K562 (cell line): ENCODE results near the gene MERTK. TPM values are rescaled to one million over a fixed set of nuclear protein-coding genes. Genes with fewer than 3 reads are reported as not detected.

Source experiments
- ATAC-seq: fragments of 200-7000 bp; cut with Tn5 transposase; 3 replicates; pipeline ENCODE4 v1.9.1; 2020; ENCODE audit warnings: moderate library complexity
- BruUV-seq: library from RNA; stranded (reverse); fragments of 400-500 nt; replicated peaks from 2 replicates; lab custom pipeline; 2021; lab: Mats Ljungman, UMichigan
- CTCF ChIA-PET: fragments of 300-600 bp; formaldehyde crosslinking; extraction: SDS; loops from one replicate; lab custom pipeline; 2021; ENCODE audit warnings: low intra/inter-chr PET ratio; lab: Yijun Ruan, JAX
- POLR2A ChIA-PET: fragments of 300-600, 350-650 bp; sonication (Branson Sonifier 250); formaldehyde crosslinking; extraction: SDS; loops from one replicate; lab custom pipeline; 2021; ENCODE audit warnings: antibody characterized with exemption, inconsistent platforms; lab: Yijun Ruan, JAX
- DNase-seq, 4 experiments: peaks; one replicate each; pipeline versions ENCODE4 v3.0.0 to v3.0.0-alpha.2; 2011 to 2018; ENCODE audit warnings: low spot score in 3 of 4, mixed read lengths in 3 of 4; ENCODE audit errors: extremely low read depth in 1 of 4
- FAIRE-seq: peaks from 2 replicates; lab custom pipeline; 2011; peaks lifted over from hg19 to GRCh38; lab: Jason Lieb, UNC
- H2AFZ ChIP-seq: 2 replicates; pipeline ENCODE4 v1.6.0; 2011; ENCODE audit warnings: low read depth, low read length, control low read depth, inconsistent platforms
- H3K27ac ChIP-seq: fragments of 200-600 bp; 3 replicates; pipeline ENCODE4 v1.8.0; 2011; ENCODE audit warnings: low read depth, mild to moderate bottlenecking, control low read depth, inconsistent platforms, low read length, moderate library complexity, mixed read lengths; ENCODE audit errors: extremely low read depth
- H3K27me3 ChIP-seq, 2 experiments: fragments of 300-600 bp in 1 of 2; 2 replicates in 1 of 2; 3 replicates in 1 of 2; pipeline versions ENCODE4 v1.6.0 to v1.8.0; 2011; ENCODE audit warnings: inconsistent platforms in 2 of 2, low read length in 2 of 2, mild to moderate bottlenecking in 1 of 2, mixed read lengths in 1 of 2, moderate library complexity in 1 of 2; ENCODE audit not compliant: control insufficient read depth in 2 of 2, insufficient read depth in 2 of 2
- H3K36me3 ChIP-seq: fragments of 300-600 bp; 3 replicates; pipeline ENCODE4 v1.8.0; 2011; ENCODE audit warnings: mild to moderate bottlenecking, low read length, inconsistent platforms; ENCODE audit not compliant: control insufficient read depth, insufficient read depth
- H3K4me1 ChIP-seq, 2 experiments: fragments of 200-600 bp in 1 of 2; replicated peaks in 1 of 2; 2 replicates in 1 of 2; 3 replicates in 1 of 2; pipeline versions ENCODE4 v1.5.1 to v1.8.0; 2011; ENCODE audit warnings: inconsistent platforms in 2 of 2, low read length in 2 of 2, mild to moderate bottlenecking in 1 of 2, mixed read lengths in 1 of 2, moderate library complexity in 1 of 2; ENCODE audit not compliant: control insufficient read depth in 2 of 2, insufficient read depth in 2 of 2
- H3K4me2 ChIP-seq: 2 replicates; pipeline ENCODE4 v1.6.1; 2011; ENCODE audit warnings: low read length, control low read depth, inconsistent platforms, mixed read lengths; ENCODE audit not compliant: insufficient read depth
- H3K4me3 ChIP-seq: fragments of 200-600 bp; sonication (generic), shearing (Covaris generic); 2 replicates; pipeline ENCODE4 v1.5.1; 2016; ENCODE audit warnings: control low read depth, inconsistent platforms
- H3K79me2 ChIP-seq: fragments of 200-600 bp; 3 replicates; pipeline ENCODE4 v1.8.0; 2011; ENCODE audit warnings: low read length, inconsistent platforms; ENCODE audit not compliant: control insufficient read depth, insufficient read depth
- H3K9ac ChIP-seq, 2 experiments: 2 replicates each; pipeline versions ENCODE4 v1.6.0 to v1.6.1; 2011; ENCODE audit warnings: low read depth in 2 of 2, low read length in 2 of 2, control low read depth in 1 of 2, inconsistent platforms in 1 of 2, mild to moderate bottlenecking in 1 of 2, mixed read lengths in 1 of 2; ENCODE audit not compliant: insufficient read depth in 1 of 2
- H3K9me1 ChIP-seq: one replicate; pipeline ENCODE4 v1.6.0; 2011; ENCODE audit warnings: inconsistent platforms, mild to moderate bottlenecking, low read length, moderate library complexity; ENCODE audit not compliant: control insufficient read depth, insufficient read depth
- H3K9me3 ChIP-seq: replicated peaks from 2 replicates; pipeline ENCODE4 v1.5.1; 2011; ENCODE audit warnings: low read depth, low read length, inconsistent platforms; ENCODE audit not compliant: control insufficient read depth, insufficient read depth
- H4K20me1 ChIP-seq: replicated peaks from 2 replicates; pipeline ENCODE4 v1.6.1; 2011; ENCODE audit warnings: low read length, inconsistent platforms, mixed read lengths; ENCODE audit not compliant: control insufficient read depth, insufficient read depth
- ARID2 ChIP-seq: fragments of 450-650 bp; IDR thresholded peaks from 2 replicates; pipeline ENCODE4 v1.6.1; 2017; ENCODE audit warnings: antibody characterized with exemption, mild to moderate bottlenecking
- BRF2 ChIP-seq: IDR thresholded peaks from 3 replicates; pipeline ENCODE4 v1.6.1; 2011; ENCODE audit warnings: borderline replicate concordance, mild to moderate bottlenecking; ENCODE audit not compliant: insufficient read length, insufficient read depth
- CBFA2T2 ChIP-seq: fragments of 450-650 bp; conservative IDR thresholded peaks from 2 replicates; pipeline ENCODE4 v1.6.1; 2017; ENCODE audit warnings: mild to moderate bottlenecking
- GATAD2B ChIP-seq: fragments of 450-650 bp; IDR thresholded peaks from 2 replicates; pipeline ENCODE4 v1.6.1; 2017; ENCODE audit warnings: mild to moderate bottlenecking, borderline replicate concordance
- KLF10 ChIP-seq: fragments of 250-450 bp; sonication (Bioruptor Pico); IDR thresholded peaks from 2 replicates; pipeline ENCODE4 v1.6.1; 2021; ENCODE audit warnings: matching md5 sums
- MED1 ChIP-seq: sonication (generic); formaldehyde crosslinking; IDR thresholded peaks from 2 replicates; pipeline ENCODE4 v1.8.1; 2023; ENCODE audit warnings: missing genetic modification reagents, borderline replicate concordance
- NCOA4 ChIP-seq: fragments of 450-650 bp; IDR thresholded peaks from 2 replicates; pipeline ENCODE4 v1.6.1; 2018; ENCODE audit warnings: mild to moderate bottlenecking; ENCODE audit not compliant: partially characterized antibody
- NR4A1 ChIP-seq, 2 experiments: fragments of 250-450 bp in 1 of 2; fragments of 450-650 bp in 1 of 2; sonication (Bioruptor Pico) in 1 of 2; IDR thresholded peaks; 2 replicates each; pipeline versions ENCODE4 v1.4.0 to v1.6.1; 2016 to 2020; ENCODE audit warnings: mild to moderate bottlenecking in 2 of 2, missing compliant biosample characterization in 1 of 2, missing genetic modification characterization in 1 of 2, moderate library complexity in 1 of 2
- PKNOX1 ChIP-seq: fragments of 450-650 bp; IDR thresholded peaks from 2 replicates; pipeline ENCODE4 v1.6.1; 2016
- PYGO2 ChIP-seq: fragments of 450-650 bp; IDR thresholded peaks from 2 replicates; pipeline ENCODE4 v1.6.1; 2016; ENCODE audit warnings: mild to moderate bottlenecking, missing genetic modification characterization, moderate library complexity, missing compliant biosample characterization
- RBFOX2 ChIP-seq: fragments of 200-400 bp; formaldehyde crosslinking; IDR thresholded peaks from 2 replicates; pipeline ENCODE4 v1.6.1; 2017; ENCODE audit warnings: low read depth, mild to moderate bottlenecking, low read length, moderate library complexity
- SMAD4 ChIP-seq: fragments of 250-450 bp; sonication (Bioruptor Pico); conservative IDR thresholded peaks from 2 replicates; pipeline ENCODE4 v1.8.0; 2021; ENCODE audit warnings: inconsistent platforms, mild to moderate bottlenecking, moderate library complexity
- SMC3 ChIP-seq: conservative IDR thresholded peaks from 2 replicates; pipeline ENCODE4 v1.6.1; 2011; ENCODE audit warnings: low read depth, low read length, improper control_type of control experiment; ENCODE audit not compliant: insufficient read depth
- SPI1 ChIP-seq: IDR thresholded peaks from 2 replicates; pipeline ENCODE4 v1.6.1; 2011; ENCODE audit warnings: low read depth, low read length, control low read depth, borderline replicate concordance
- ZBTB2 ChIP-seq: fragments of 450-650 bp; IDR thresholded peaks from 2 replicates; pipeline ENCODE4 v1.6.1; 2016; ENCODE audit warnings: antibody characterized with exemption
- WGBS: fragments of 100-300 bp; shearing (Covaris generic); methylation state at CpG from one replicate; pipeline ENCODE4 v1.1.6; 2016; ENCODE audit warnings: low coverage, mixed read lengths; ENCODE audit not compliant: insufficient coverage; ENCODE audit errors: missing lambda C conversion rate; 5-methylcytosine and 5-hydroxymethylcytosine counted together
- in situ Hi-C: fragments of 300-500 bp; cut with MboI; formaldehyde crosslinking; loops from 4 replicates; pipeline ENCODE4 v1.15.0; 2018; ENCODE audit warnings: inconsistent platforms, mixed read lengths
- intact Hi-C: fragments of 100-400 bp; cut with micrococcal nuclease; formaldehyde crosslinking; loops from 2 replicates; pipeline ENCODE4 v1.14.2; 2022
- polyA plus RNA-seq, 8 experiments: library from polyadenylated mRNA; depleted of rRNA in 4 of 8; stranded (reverse) in 5 of 8; unstranded in 3 of 8; fragments of >200 nt; fragmentation: Nextera tagmentation in 2 of 8; fragmentation: Illumina TruSeq in 1 of 8; extraction: Ambion mirVana in 2 of 8; extraction: Trizol in 1 of 8; gene quantifications; 2 replicates each; pipeline versions ENCODE4 v1.2.1 to v1.2.3, GENCODE V29; 2011 to 2014; ENCODE audit warnings: inconsistent platforms in 1 of 8, missing spikeins in 1 of 8
- total RNA-seq, 7 experiments: library from RNA; depleted of rRNA in 6 of 7; stranded (reverse); fragments of >200 nt in 6 of 7; fragmentation: Illumina TruSeq in 2 of 7; extraction: Trizol in 2 of 7; gene quantifications; 2 replicates each; pipeline versions ENCODE4 v1.2.1 to v1.2.3, GENCODE V29; 2011 to 2021; ENCODE audit warnings: low replicate concordance in 1 of 7

MERTK gene
- total and polyA plus RNA-seq, 9 of the 15 experiments (the other 6 are each of a cell fraction or from before 2014, with no cell fraction given) = 0.23 to 1.6 (median 0.74) TPM

DNA sequence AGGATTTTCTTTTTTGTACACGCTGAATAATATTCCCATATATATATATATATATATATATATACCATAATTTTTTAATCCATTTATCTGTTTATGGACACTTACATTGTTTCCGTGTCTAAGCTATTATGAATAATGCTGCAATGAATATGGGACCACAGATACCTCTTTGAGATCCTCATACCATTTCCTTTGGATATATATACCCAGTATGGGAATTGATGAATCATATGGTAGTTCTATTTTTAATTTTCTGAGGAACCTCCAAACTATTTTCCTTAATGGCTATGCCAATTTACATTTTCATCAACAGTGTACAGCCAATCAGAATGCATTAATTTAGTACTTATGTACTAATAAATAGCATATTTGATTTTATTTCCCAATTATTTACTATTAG is 53.1 kb downstream of the MERTK start:
- intact Hi-C loops = no loop called here
- Histone ChIP-seq H3K9ac (no peak overlapping the region), H3K27ac (no peak overlapping the region), H4K20me1 (no peaks in the 10 kb centered on the region), H3K9me1 (no peaks in the 10 kb centered on the region), H3K9me3 (no peaks in the 10 kb centered on the region), H3K4me1 (no peaks in the 10 kb centered on the region), H3K79me2 (no peaks in the 10 kb centered on the region), H2AFZ (no peak overlapping the region), H3K4me2 (no peak overlapping the region), H3K27me3 (peaks cover 3 to 9% of the 10 kb centered on the region in 2 experiments; a peak in 3 of 5 replicates), H3K36me3 (no peaks in the 10 kb centered on the region), H3K4me3 (no peak overlapping the region)
- WGBS = 8% methylated on average over 2 of the region's 2 CpGs
- DNase-seq = no peak
- no peak for FAIRE-seq
- ATAC-seq = no peak
- ChIA-PET POLR2A (no interaction called here), CTCF (no interaction called here)
- TF ChIP-seq CBFA2T2 (no peak), ARID2 (no peak), BRF2 (no peak), SPI1 (no peak), PYGO2 (no peak), SMC3 (no peak), ZBTB2 (no peak), MED1 (no peak), GATAD2B (no peak), PKNOX1 (no peak), NR4A1 (CRISPR knock-in tag; IDR thresholded peaks at IDR 0.05) (no peak), NR4A1 (tag; IDR thresholded peaks at IDR 0.05) (no peak), RBFOX2 (no peak), NCOA4 (no peak), SMAD4 (no peak), KLF10 (CRISPR knock-in tag) (no peak)
- TF ChIP-seq, all 486 proteins: peak for 0
- BruUV-seq = no TSS peak
- in situ Hi-C loops = no loop called here
